GM19438 (cell line): ENCODE measurements around the gene SIGLEC12.
"Not testable (repeated sequence)": the region's sequence is repeated elsewhere in the genome, so short reads cannot be mapped to it uniquely, and the experiment has no call there.

ENCODE experiments used
- ATAC-seq: cut with Tn5 transposase; IDR thresholded peaks from one replicate; pipeline ENCODE4 v1.9.1; 2021; ENCODE audit warnings: low read depth; ENCODE audit not compliant: unreplicated experiment

Gene SIGLEC12

DNA sequence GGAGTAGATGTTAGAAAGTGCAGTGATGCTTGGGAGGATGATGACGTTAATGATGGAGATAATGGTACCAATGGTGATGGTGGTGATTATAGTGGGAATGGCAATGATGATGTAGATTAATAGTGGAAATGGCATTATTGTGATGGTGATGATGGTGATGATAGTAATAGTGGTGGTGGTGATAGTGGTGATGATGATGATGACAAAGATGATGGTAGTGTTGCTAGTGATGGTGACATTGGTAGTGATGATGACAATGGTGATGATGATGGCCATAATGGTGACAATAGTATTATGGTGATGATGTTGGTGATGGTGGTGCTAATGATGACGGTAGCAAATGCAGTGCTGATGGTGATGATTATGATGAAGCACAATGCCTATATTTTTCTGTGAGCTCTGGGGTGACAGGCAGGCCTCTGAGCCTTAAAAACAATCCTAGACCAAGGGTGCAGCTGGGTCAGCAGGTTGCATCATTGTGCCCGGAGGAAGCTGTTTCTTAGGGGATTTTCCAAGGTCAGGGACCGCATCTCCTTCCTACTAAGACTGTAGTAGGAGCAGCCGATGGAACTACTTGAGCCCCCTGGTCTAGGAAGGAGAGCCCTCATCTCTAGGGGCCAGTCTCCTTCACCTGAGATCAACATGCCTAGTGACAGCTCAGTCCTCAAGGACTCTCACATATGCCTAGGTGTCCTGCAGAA, 15.5 kb downstream of the SIGLEC12 start:
- no peak for ATAC-seq

DNA sequence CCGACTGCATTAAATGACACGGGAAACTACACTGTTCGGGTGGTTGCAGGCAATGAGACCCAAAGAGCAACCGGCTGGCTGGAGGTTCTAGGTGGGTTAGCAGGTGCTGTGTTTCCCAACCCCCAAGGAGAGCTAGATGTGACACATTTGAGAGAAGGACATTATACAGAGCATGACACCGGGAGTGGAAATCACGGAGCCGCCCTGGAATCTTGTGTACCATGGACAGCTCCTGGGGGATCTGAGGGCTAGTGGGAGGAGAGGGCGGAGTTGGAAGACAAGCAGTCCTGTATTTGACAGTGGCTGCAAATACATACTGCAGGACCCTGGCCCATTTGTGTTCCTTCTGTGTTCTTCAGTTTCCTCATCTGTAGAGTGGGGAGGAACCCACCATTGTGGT, 21.0 kb downstream of the SIGLEC12 start:
- no peak for ATAC-seq

DNA sequence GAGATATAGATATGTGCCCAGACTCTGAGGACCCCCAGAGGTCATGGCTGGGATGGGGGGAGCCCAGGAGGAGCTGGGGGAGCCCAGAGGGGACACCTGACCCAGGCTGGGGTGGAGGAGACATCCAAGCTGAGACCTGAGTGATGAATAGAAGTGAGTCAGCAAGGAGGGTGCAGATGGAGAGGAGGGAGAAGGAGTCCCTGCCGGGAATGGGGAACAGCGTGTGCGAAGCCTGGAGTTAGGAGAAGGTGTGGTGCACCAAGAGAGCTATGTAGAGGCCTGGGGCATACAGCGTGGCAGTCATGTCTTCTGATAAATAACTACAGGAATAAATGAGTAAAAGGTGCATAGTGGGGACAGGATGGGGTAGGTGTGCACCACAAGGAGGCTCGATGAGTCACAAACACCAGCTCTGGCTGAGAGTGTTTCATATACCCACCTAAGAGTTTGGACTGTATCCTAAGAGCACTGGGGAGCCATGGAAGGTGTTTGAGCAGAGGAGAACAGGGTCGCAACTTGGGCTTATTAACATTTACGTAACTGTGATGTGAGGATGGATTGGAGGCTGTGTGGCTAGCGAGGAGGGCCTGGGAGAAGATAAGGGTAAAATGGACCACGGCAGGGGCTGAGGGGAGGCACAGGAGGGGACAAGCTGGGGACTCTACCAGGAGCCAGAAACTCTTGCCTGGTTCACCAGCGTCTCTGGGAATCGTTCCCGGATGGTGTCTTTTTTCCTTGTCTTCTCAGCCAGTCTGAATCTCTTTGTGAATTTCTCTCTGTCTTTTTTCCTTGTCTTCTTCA, 21.9 kb downstream of the SIGLEC12 start:
- ATAC-seq, result no peak

- ATAC-seq, result no peak
Observed at GRCh38 chr19:51478381-51479234, 23.0 kb downstream of the SIGLEC12 start, which contains the start of gene CEACAM18. Gene CEACAM18, plus strand, starts transcription at chr19:51478539.

DNA sequence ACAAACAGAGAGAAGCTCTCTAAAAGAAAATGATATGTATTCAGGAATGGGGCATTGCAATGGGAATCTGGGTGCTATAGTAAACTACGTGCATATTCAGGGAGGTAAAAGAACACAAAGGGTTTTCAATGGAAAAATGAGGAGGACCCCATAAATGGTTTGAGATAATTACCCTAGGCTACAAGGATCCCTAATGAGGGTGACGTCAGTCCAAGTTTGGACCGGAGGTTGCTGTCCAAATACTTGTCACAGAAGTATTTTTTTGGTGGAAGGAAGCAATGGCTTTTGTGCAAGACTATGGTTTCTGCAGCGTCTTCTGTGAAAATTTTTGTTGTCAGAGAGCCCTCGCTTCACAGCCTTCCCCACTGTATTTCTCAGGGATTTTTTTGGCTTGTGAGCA, 24.3 kb downstream of the SIGLEC12 start:
- ATAC-seq, result no peak

- no peak for ATAC-seq
Observed at GRCh38 chr19:51476164-51476563, 25.4 kb downstream of the SIGLEC12 start.

DNA sequence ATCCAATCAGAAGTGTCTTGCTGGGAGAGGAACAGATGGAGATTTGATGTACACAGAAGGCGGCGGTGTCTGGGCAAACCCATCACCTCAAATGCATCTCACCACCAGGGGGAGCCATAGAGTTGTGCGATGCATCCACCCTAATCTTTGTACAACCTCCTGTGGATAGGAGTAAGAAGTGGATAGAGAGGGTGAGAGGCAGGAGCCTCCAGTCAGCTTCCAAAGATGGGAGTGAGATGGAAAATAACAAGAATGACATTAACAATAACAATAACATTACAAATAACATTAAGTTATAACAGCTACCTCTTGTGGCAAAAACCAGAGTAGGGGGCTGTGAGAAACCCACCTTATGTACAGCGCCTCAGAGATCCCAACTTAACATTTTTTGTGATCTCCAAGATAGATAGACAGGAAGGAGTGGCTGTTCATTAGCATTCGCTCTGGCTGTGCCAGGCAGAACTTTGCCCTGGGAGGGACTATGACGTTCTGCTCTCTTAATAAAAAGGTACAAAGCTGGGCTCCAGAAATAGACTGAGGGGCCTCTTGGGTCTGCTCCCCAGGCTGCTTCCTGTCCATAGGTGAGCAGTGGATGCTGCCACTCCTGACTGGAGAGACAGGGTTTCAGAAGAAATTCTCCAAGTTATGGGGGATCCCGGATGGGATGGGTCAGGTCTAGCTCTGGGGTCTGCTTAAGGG, 28.4 kb downstream of the SIGLEC12 start:
- ATAC-seq, result no peak

- ATAC-seq, result no peak
Observed at GRCh38 chr19:51472607-51473006, 29.0 kb downstream of the SIGLEC12 start.

GRCh38 chr19:51471527-51471926, 30.1 kb downstream of the SIGLEC12 start:
- no peak for ATAC-seq

GRCh38 chr19:51470966-51471365, 30.6 kb downstream of the SIGLEC12 start:
- no peak for ATAC-seq

DNA sequence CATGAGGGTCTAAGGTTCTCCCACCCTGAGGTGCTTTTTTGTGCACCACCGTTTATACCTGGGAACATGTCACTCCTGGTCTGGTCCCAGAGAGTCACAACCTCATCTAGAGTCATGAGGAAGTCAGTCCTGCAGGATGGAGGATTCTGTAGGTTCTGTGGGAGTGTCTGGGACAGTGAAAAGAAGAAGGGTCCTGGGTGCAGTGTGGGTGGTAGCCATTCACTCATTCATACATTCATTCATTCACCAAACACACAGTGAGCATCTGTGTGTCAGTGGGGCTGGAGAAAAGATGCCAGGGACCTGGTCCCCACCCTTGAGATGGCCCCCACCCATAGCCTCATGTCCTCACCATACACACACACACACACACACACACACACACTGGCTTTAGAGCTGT, 32.0 kb downstream of the SIGLEC12 start:
- no peak for ATAC-seq

DNA sequence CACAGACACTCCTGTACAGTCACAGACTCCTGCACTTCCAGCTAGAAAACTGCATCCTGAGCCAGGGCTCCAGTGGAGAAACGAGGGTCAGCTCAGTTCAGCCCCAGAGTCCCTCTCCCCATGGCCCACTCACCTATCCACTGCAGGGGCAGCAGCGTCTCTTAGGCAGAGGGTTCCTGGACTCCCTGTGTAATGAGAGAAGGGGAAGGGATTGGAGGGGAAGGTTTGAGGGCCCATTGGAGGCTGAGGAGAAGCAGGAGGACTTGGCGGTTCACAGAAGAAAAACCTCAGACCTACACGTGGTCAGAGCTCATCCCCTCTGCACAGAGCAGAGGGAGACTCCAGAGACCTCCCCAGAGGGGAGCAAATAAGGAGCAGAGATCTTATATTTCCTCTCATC, 32.4 kb downstream of the SIGLEC12 start:
- ATAC-seq, result no peak

DNA sequence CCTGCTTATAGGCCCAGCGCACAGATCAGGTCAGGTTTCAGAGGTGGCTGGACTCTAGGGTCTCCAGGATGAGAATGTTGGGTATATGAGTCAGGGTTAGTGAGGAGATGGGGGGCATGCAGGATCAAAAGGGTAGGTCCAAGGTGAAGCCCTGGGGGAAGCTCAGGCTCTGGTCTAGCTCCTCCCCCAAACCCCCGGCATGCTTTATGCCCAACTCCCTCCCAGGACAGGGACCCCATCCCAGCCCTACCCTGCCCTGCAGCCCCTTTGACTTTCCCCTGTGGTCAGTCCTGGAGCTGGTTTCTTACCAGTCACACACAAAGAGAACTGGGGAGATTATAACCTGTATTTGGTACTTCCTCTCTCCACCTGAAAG, 33.1 kb downstream of the SIGLEC12 start:
- ATAC-seq, result no peak

GRCh38 chr19:51467864-51468544, 33.6 kb downstream of the SIGLEC12 start:
- no peak for ATAC-seq

DNA sequence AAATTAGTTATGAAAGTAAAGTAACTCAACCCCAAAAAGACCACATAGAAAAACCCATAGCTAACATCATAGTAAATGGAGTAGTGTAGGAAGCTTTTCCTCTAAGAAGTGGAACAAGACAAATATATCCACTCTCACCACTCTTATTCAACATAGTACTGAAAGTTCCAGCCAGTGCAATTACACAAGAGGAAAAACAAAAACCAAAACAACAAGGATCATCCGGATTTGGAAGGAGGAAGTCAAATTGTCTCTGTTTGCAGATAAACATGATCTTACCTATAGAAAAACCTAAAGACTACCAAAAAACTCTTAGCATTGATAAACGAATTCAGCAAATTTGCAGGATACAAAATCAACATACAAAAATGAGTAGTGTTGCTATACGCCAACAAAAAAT, 34.9 kb downstream of the SIGLEC12 start:
- no peak for ATAC-seq

- ATAC-seq, result not testable (repeated sequence)
Observed at GRCh38 chr19:51463976-51464581, 37.5 kb downstream of the SIGLEC12 start.

DNA sequence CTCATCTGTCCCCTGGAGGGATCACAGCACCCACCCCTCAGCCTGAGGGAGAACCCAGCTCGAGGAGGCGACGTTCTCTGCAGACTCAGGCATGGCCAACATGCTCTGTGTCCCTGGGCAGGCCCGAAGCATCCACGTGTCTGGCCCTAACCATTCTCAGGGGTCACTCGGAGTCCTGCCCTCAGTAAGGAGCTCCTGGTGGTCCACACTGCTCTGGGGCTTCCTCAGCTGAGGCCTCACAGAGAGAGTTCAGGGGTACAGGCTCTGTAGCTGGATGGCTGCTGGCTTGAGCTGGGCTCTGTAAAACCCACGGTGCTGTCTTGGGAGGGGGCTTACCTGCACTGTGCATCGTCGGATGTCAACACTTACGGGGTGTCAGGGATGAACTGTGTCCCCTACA, 38.9 kb downstream of the SIGLEC12 start:
- no peak for ATAC-seq

DNA sequence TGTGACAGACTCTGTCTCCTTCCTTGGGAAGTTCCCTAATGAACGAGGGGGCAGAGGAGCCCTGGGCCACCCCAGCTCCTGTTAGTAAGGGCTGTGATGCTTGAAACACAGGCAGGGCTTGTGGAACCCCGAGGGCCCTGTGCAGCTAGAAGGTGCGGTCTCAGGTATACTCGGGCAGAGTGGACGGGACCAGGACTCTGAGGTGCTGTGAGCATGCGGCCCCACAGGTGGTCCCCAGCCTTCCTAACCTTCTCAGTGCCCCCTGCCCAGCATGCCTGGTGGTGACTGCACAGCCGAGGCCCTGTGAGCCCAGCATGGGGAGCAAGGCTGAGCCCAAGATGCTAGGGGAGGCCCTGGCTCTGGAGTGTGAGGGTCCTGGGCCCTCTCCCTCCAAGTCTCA, 39.3 kb downstream of the SIGLEC12 start:
- no peak for ATAC-seq

GRCh38 chr19:51461723-51462161, 39.9 kb downstream of the SIGLEC12 start:
- no peak for ATAC-seq
